ENCODE measurements around the gene SETD3. TPM values are rescaled to one million over a fixed set of nuclear protein-coding genes. Genes with fewer than 3 reads are reported as not detected.

Gene SETD3
- polyA plus RNA-seq, 1 donor from 2014 or later = 49.6 TPM

DNA sequence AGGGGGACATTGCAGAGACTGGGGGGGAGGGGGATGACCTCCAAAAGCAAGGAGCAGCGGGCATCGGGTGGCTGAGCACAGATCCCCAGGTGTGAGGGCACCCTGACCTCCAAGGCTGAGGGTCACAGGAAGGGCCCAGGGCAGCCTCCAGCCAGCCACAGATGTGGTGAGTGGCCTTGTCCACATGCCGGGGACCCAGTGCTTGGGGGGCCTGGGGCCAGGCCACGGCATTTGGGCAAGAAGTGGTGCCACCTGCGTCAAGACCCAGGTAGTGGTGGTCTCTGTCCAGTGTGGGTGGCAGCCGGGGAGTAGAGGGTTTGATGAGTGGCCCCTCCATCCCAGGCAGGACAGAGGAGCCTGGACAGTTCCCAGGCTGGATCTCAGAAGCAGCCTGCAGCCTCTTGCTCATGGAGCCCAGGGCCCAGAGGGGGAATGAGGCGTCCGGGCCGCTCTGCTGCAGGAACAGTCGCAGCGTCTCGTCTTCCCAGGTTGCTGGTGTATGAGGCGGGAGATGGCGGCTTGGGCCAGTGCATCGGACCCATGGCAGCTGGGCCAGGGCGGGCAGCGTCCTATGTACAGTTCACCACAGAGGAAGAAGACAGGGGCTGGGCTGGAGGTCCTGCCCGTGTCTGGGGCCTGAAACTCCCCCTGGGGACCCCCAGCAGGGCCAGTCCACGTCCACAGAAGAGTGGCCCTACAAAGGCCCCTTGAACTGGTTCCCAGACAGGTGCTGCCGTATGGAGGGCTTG, 34.1 kb upstream of the SETD3 start (continued):
- TF ChIP-seq EP300 (conservative IDR thresholded peaks at IDR 0.05; ENCODE audit: poor library complexity, severe bottlenecking) = no peak

DNA sequence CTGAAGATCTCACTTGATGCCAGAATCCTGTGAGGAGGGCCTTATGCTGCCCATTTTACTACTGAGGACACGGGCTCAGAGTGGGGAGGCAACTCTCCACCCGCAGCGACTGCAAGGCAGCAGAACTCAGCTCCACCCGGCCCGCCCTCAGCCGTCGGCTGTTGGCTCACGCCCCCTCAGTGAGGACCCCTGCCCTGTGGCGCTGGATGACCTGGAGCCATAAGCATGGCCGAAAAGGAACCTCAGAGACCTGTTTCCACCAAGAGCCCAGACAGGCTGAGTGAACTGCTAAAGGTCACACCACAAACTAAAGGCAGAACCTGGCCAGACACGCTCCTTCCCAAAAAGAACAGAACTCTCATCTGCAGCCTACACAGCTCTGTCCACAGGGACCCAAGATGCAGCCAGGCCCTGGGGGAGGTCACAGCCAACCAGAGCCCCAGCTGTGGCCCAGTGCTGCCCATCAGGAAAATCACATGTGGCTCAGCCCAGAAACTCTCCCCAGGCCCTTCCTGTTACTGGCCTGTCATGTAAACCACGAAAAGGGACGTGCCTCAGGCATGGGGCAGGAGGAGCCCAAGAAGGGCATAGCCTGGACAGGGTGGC, 33.4 kb upstream of the SETD3 start:
- Histone ChIP-seq H2AFZ (ENCODE audit: low read depth, low read length) (no peak overlapping the region), H3K9ac (ENCODE audit: low read length) (no peak overlapping the region), H3K4me2 (ENCODE audit: low read length) (no peak overlapping the region), H3K27ac (ENCODE audit: low read length) (no peak overlapping the region), H3F3A (ENCODE audit: insufficient read depth, low read length, poor library complexity, severe bottlenecking) (no peaks in the 10 kb centered on the region), H3K79me2 (replicated peaks; ENCODE audit: insufficient read depth, low read length) (peaks cover 5% of the 10 kb centered on the region), H4K20me1 (ENCODE audit: insufficient read depth) (no peaks in the 10 kb centered on the region), H3K36me3 (ENCODE audit: insufficient read depth, low read length) (no peaks in the 10 kb centered on the region), H3K27me3 (ENCODE audit: insufficient read depth, low read depth, low read length) (no peaks in the 10 kb centered on the region), H3K9me2 (ENCODE audit: insufficient read depth, low read length) (no peaks in the 10 kb centered on the region), H3K9me3 (ENCODE audit: low read length) (no peaks in the 10 kb centered on the region), H3K4me3 (ENCODE audit: low read length) (no peak overlapping the region)
- TF ChIP-seq SMC3 (conservative IDR thresholded peaks at IDR 0.05; ENCODE audit: poor library complexity) = no peak
- no peak for TF ChIP-seq POLR2AphosphoS5 (IDR thresholded peaks at IDR 0.05)
- TF ChIP-seq TAF1 (IDR thresholded peaks at IDR 0.05; ENCODE audit: low read depth) = no peak
- TF ChIP-seq EP300 (conservative IDR thresholded peaks at IDR 0.05; ENCODE audit: poor library complexity, severe bottlenecking) = no peak
- TF ChIP-seq, protein P1, sequence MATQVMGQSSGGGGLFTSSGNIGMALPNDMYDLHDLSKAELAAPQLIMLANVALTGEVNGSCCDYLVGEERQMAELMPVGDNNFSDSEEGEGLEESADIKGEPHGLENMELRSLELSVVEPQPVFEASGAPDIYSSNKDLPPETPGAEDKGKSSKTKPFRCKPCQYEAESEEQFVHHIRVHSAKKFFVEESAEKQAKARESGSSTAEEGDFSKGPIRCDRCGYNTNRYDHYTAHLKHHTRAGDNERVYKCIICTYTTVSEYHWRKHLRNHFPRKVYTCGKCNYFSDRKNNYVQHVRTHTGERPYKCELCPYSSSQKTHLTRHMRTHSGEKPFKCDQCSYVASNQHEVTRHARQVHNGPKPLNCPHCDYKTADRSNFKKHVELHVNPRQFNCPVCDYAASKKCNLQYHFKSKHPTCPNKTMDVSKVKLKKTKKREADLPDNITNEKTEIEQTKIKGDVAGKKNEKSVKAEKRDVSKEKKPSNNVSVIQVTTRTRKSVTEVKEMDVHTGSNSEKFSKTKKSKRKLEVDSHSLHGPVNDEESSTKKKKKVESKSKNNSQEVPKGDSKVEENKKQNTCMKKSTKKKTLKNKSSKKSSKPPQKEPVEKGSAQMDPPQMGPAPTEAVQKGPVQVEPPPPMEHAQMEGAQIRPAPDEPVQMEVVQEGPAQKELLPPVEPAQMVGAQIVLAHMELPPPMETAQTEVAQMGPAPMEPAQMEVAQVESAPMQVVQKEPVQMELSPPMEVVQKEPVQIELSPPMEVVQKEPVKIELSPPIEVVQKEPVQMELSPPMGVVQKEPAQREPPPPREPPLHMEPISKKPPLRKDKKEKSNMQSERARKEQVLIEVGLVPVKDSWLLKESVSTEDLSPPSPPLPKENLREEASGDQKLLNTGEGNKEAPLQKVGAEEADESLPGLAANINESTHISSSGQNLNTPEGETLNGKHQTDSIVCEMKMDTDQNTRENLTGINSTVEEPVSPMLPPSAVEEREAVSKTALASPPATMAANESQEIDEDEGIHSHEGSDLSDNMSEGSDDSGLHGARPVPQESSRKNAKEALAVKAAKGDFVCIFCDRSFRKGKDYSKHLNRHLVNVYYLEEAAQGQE (IDR thresholded peaks at IDR 0.05; ENCODE audit: borderline replicate concordance) = no peak
- TF ChIP-seq, protein P2, sequence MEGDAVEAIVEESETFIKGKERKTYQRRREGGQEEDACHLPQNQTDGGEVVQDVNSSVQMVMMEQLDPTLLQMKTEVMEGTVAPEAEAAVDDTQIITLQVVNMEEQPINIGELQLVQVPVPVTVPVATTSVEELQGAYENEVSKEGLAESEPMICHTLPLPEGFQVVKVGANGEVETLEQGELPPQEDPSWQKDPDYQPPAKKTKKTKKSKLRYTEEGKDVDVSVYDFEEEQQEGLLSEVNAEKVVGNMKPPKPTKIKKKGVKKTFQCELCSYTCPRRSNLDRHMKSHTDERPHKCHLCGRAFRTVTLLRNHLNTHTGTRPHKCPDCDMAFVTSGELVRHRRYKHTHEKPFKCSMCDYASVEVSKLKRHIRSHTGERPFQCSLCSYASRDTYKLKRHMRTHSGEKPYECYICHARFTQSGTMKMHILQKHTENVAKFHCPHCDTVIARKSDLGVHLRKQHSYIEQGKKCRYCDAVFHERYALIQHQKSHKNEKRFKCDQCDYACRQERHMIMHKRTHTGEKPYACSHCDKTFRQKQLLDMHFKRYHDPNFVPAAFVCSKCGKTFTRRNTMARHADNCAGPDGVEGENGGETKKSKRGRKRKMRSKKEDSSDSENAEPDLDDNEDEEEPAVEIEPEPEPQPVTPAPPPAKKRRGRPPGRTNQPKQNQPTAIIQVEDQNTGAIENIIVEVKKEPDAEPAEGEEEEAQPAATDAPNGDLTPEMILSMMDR (IDR thresholded peaks at IDR 0.05; ENCODE audit: poor library complexity, severe bottlenecking) = no peak
- TF ChIP-seq MXI1 (conservative IDR thresholded peaks at IDR 0.05; ENCODE audit: poor library complexity, severe bottlenecking) = no peak
- TF ChIP-seq RAD21 (conservative IDR thresholded peaks at IDR 0.05) = no peak
- TF ChIP-seq EZH2 (IDR thresholded peaks at IDR 0.05; ENCODE audit: borderline replicate concordance, insufficient read depth, low read length, poor library complexity, severe bottlenecking) = no peak

DNA sequence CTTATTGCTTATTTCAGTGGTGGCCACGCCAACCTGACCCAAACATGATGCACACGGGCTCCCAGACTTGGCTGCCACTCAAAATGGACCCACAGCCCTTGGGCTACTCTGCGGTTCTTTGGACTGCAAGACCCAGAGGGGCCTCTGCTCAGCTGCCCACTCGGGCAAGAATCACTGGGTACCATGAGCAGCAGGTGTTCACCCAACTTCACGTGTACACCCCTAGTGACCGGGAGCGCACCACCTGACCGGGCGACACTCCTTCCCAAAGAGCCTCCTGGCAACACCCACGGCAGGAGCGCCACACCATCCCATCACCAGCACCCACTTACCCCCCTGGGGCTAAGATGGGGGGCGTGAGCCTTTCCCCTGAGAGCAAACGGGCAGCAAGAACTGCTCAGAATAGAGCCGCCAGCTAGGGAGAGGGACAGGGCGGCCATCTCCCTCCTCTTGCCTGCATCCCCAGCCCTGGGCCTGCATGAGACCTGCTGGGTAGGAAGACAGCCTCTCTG, 32.6 kb upstream of the SETD3 start:
- no peaks in the 10 kb centered on the region for H3K9me2 ChIP-seq (ENCODE audit: insufficient read depth, low read length)
- no peak for TF ChIP-seq MXI1 (conservative IDR thresholded peaks at IDR 0.05; ENCODE audit: poor library complexity, severe bottlenecking)
- no peak for TF ChIP-seq EP300 (conservative IDR thresholded peaks at IDR 0.05; ENCODE audit: poor library complexity, severe bottlenecking)
- TF ChIP-seq TAF1 (IDR thresholded peaks at IDR 0.05; ENCODE audit: low read depth) = no peak
- TF ChIP-seq, protein P1 (IDR thresholded peaks at IDR 0.05; ENCODE audit: borderline replicate concordance) = no peak
- TF ChIP-seq RAD21 (conservative IDR thresholded peaks at IDR 0.05) = no peak
- TF ChIP-seq SMC3 (conservative IDR thresholded peaks at IDR 0.05; ENCODE audit: poor library complexity) = no peak
- no peaks in the 10 kb centered on the region for H3K36me3 ChIP-seq (ENCODE audit: insufficient read depth, low read length)
- H3K4me3 ChIP-seq (ENCODE audit: low read length) = no peak overlapping the region
- H2AFZ ChIP-seq (ENCODE audit: low read depth, low read length) = no peak overlapping the region
- H3K4me2 ChIP-seq (ENCODE audit: low read length) = no peak overlapping the region
- no peaks in the 10 kb centered on the region for H3K27me3 ChIP-seq (ENCODE audit: insufficient read depth, low read depth, low read length)
- H3K27ac ChIP-seq (ENCODE audit: low read length) = no peak overlapping the region
- H4K20me1 ChIP-seq (ENCODE audit: insufficient read depth) = no peaks in the 10 kb centered on the region
- no peaks in the 10 kb centered on the region for H3K79me2 ChIP-seq (replicated peaks; ENCODE audit: insufficient read depth, low read length)
- H3K9me3 ChIP-seq (ENCODE audit: low read length) = no peaks in the 10 kb centered on the region
- H3F3A ChIP-seq (ENCODE audit: insufficient read depth, low read length, poor library complexity, severe bottlenecking) = no peaks in the 10 kb centered on the region
- H3K9ac ChIP-seq (ENCODE audit: low read length) = no peak overlapping the region
